HCT116 (cell line): ENCODE data around the gene SH3RF2. TPM values are rescaled to one million over a fixed set of nuclear protein-coding genes. Genes with fewer than 3 reads are reported as not detected.

Source experiments
- ATAC-seq: fragments of 200-7000 bp; cut with Tn5 transposase; 2 replicates; pipeline ENCODE4 v1.9.1; 2020; ENCODE audit warnings: mild to moderate bottlenecking, moderate library complexity
- BruUV-seq: library from RNA; stranded (reverse); fragments of 400-500 nt; replicated peaks from 2 replicates; lab custom pipeline; 2021; lab: Mats Ljungman, UMichigan
- CTCF ChIA-PET: fragments of 300-600 bp; sonication (Branson Sonifier 250); formaldehyde crosslinking; loops from one replicate; lab custom pipeline; 2021; ENCODE audit warnings: antibody characterized with exemption; lab: Charles Lee
- POLR2A ChIA-PET: fragments of 300-600, 350-600 bp; sonication (Branson Sonifier 250); formaldehyde crosslinking; loops from one replicate; lab custom pipeline; 2021; ENCODE audit warnings: antibody characterized with exemption; lab: Charles Lee
- RAD21 ChIA-PET, 2 experiments: fragments of 300-600 bp; sonication (Branson Sonifier 250); formaldehyde crosslinking; loops; one replicate each; lab custom pipeline; 2023; ENCODE audit warnings: low total read pairs in 2 of 2; ENCODE audit not compliant: uncharacterized antibody in 2 of 2, unreplicated experiment in 2 of 2, low non-redundant PET in 1 of 2; lab: Charles Lee
- DNase-seq: peaks from one replicate; pipeline ENCODE4 v3.0.0-alpha.2; 2010; ENCODE audit warnings: low read depth, low spot score
- H2AFZ ChIP-seq: fragments of 200-600 bp; shearing (Covaris generic), sonication (generic); 2 replicates; pipeline ENCODE4 v1.6.1; 2017; ENCODE audit warnings: low read depth, mixed run types, mixed read lengths, antibody characterized with exemption, low read length; ENCODE audit not compliant: poor library complexity, severe bottlenecking
- H3K27ac ChIP-seq: 2 replicates; pipeline ENCODE4 v1.5.1; 2012; ENCODE audit warnings: low read depth, low read length
- H3K27me3 ChIP-seq: fragments of 200-600 bp; sonication (generic); 2 replicates; pipeline ENCODE4 v1.6.1; 2016; ENCODE audit warnings: mixed run types, low read length, mixed read lengths; ENCODE audit not compliant: insufficient read depth
- H3K36me3 ChIP-seq, 2 experiments: fragments of 200-500 bp in 1 of 2; fragments of 200-600 bp in 1 of 2; sonication (Bioruptor generic) in 1 of 2; sonication (generic) in 1 of 2; 2 replicates each; pipeline versions ENCODE4 v1.5.1 to v1.6.1; 2014 to 2016; ENCODE audit warnings: low read length in 2 of 2, inconsistent platforms in 1 of 2, mixed read lengths in 1 of 2, mixed run types in 1 of 2; ENCODE audit not compliant: insufficient read depth in 2 of 2, control insufficient read depth in 1 of 2
- H3K4me1 ChIP-seq, 2 experiments: fragments of 200-600 bp in 1 of 2; sonication (generic) in 1 of 2; 2 replicates each; pipeline versions ENCODE4 v1.5.1 to v1.6.1; 2012 to 2017; ENCODE audit warnings: low read length in 2 of 2, inconsistent platforms in 1 of 2, mild to moderate bottlenecking in 1 of 2, mixed read lengths in 1 of 2, mixed run types in 1 of 2, moderate library complexity in 1 of 2; ENCODE audit not compliant: insufficient read depth in 2 of 2, control insufficient read depth in 1 of 2
- H3K4me2 ChIP-seq: fragments of 200-600 bp; sonication (generic); 2 replicates; pipeline ENCODE4 v1.6.1; 2017; ENCODE audit warnings: mixed run types, low read length, mixed read lengths
- H3K4me3 ChIP-seq, 2 experiments: fragments of 200-600 bp in 1 of 2; sonication (generic) in 1 of 2; replicated peaks in 1 of 2; 2 replicates each; pipeline ENCODE4 v1.5.1; 2011 to 2016; ENCODE audit warnings: low read length in 2 of 2, control low read depth in 1 of 2, low read depth in 1 of 2, mild to moderate bottlenecking in 1 of 2, mixed read lengths in 1 of 2, mixed run types in 1 of 2
- H3K79me2 ChIP-seq: fragments of 200-600 bp; sonication (generic); 2 replicates; pipeline ENCODE4 v1.6.1; 2017; ENCODE audit warnings: mild to moderate bottlenecking, mixed run types, low read length, moderate library complexity, mixed read lengths; ENCODE audit not compliant: insufficient read depth
- H3K9ac ChIP-seq: fragments of 200-600 bp; sonication (generic); 2 replicates; pipeline ENCODE4 v1.6.1; 2016; ENCODE audit warnings: low read length, mixed read lengths
- H3K9me2 ChIP-seq: fragments of 200-600 bp; sonication (generic), shearing (Covaris generic); 2 replicates; pipeline ENCODE4 v1.6.1; 2017; ENCODE audit warnings: mixed run types, mild to moderate bottlenecking, moderate library complexity; ENCODE audit not compliant: insufficient read depth
- H3K9me3 ChIP-seq, 2 experiments: fragments of 200-500 bp in 1 of 2; fragments of 200-600 bp in 1 of 2; sonication (Bioruptor generic) in 1 of 2; sonication (generic) in 1 of 2; 2 replicates each; pipeline ENCODE4 v1.6.1; 2014 to 2017; ENCODE audit warnings: low read length in 2 of 2, mixed read lengths in 2 of 2, inconsistent platforms in 1 of 2, low read depth in 1 of 2, mild to moderate bottlenecking in 1 of 2, mixed run types in 1 of 2, moderate library complexity in 1 of 2; ENCODE audit not compliant: control insufficient read depth in 1 of 2, insufficient read depth in 1 of 2
- H4K20me1 ChIP-seq: fragments of 200-600 bp; sonication (generic), shearing (Covaris generic); 2 replicates; pipeline ENCODE4 v1.6.1; 2017; ENCODE audit warnings: mixed run types, mild to moderate bottlenecking, moderate library complexity; ENCODE audit not compliant: insufficient read depth
- ELF1 ChIP-seq: IDR thresholded peaks from 2 replicates; pipeline ENCODE4 v1.6.1; 2012; ENCODE audit warnings: low read depth, borderline replicate concordance
- EZH2 ChIP-seq: fragments of 200-600 bp; sonication (generic); IDR thresholded peaks from 2 replicates; pipeline ENCODE4 v1.6.1; 2017; ENCODE audit warnings: antibody characterized with exemption, mixed run types
- POLR2A ChIP-seq: IDR thresholded peaks from 2 replicates; pipeline ENCODE4 v1.7.0; 2011; ENCODE audit warnings: borderline replicate concordance; ENCODE audit not compliant: insufficient read depth, insufficient read length; ENCODE audit errors: extremely low read depth
- TCF7L2 ChIP-seq: IDR thresholded peaks from 2 replicates; pipeline ENCODE4 v1.7.0; 2011; ENCODE audit warnings: borderline replicate concordance, inconsistent platforms; ENCODE audit not compliant: insufficient read depth, insufficient read length; ENCODE audit errors: extremely low read depth
- intact Hi-C: fragments of 100-400 bp; cut with micrococcal nuclease; formaldehyde crosslinking; loops from 2 replicates; pipeline ENCODE4 v1.10.0; 2022
- total RNA-seq: library from RNA; stranded (reverse); gene quantifications from one replicate; pipeline ENCODE4 v1.2.1, GENCODE V29; 2021; ENCODE audit not compliant: unreplicated experiment
- TF ChIP-seq, protein P1 (sequence below): IDR thresholded peaks from 2 replicates; pipeline ENCODE4 v1.6.1; 2011; ENCODE audit warnings: mild to moderate bottlenecking, low read length, moderate library complexity; ENCODE audit not compliant: insufficient replicate concordance; ENCODE audit errors: extremely low read depth
- TF ChIP-seq, protein P2 (sequence below): IDR thresholded peaks from 2 replicates; pipeline ENCODE4 v1.6.1; 2012; ENCODE audit warnings: low read depth

The SH3RF2 gene
- total RNA-seq, 1 experiment from 2014 or later: 14.3 TPM

DNA sequence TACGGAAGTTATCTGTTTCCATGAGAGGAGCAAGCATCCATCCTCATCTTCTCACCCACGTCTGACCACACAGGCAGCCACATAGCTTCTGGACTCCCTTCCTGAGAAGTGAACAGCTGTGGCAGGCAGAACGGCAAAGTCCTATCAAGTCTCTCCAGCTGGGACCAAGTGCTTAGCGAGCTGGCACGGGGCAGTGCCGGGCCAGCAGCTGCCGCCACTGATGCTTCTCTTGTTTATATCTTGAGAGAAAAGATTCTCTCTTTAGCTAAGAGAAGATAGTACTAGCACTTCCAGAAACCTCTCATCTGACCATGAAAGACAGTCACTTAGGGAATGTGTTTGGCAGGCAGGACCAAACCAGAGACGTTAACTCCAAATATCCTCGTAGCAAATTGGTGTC lies 131.8 kb downstream of the SH3RF2 start:
- intact Hi-C loops: no loop called here
- no peak overlapping the region for H3K27ac ChIP-seq
- no peaks in the 10 kb centered on the region for H4K20me1 ChIP-seq
- DNase-seq: no peak
- no peaks in the 10 kb centered on the region for H3K27me3 ChIP-seq
- TF ChIP-seq ELF1 (no peak), EZH2 (no peak), TCF7L2 (no peak)
- no peak overlapping the region for H3K4me2 ChIP-seq
- CTCF ChIA-PET: no interaction called here
- no peaks in the 10 kb centered on the region for H3K9me2 ChIP-seq
- no peaks in the 10 kb centered on the region for H3K79me2 ChIP-seq
- H3K4me3 ChIP-seq: no peak overlapping the region
- no peak overlapping the region for H3K9ac ChIP-seq
- no TSS peak for BruUV-seq
- POLR2A ChIA-PET: no interaction called here
- no peak overlapping the region for H2AFZ ChIP-seq
- H3K4me1 ChIP-seq: no peaks in the 10 kb centered on the region
- ATAC-seq: no peak
- H3K36me3 ChIP-seq: 0 out of 4 replicates have a peak, but pooled peaks cover 0 to 2% of the 10 kb centered on the region in 2 experiments
- H3K9me3 ChIP-seq: no peaks in the 10 kb centered on the region
- RAD21 ChIA-PET: no interaction called here

GRCh38 chr5:146068977-146069779 lies 132.8 kb downstream of the SH3RF2 start:
- Histone ChIP-seq H3K79me2 (no peaks in the 10 kb centered on the region), H3K27ac (no peak overlapping the region), H3K36me3 (no peaks in the 10 kb centered on the region), H3K9me2 (no peaks in the 10 kb centered on the region), H3K4me2 (no peak overlapping the region), H4K20me1 (no peaks in the 10 kb centered on the region), H3K9ac (no peak overlapping the region), H3K4me1 (no peaks in the 10 kb centered on the region), H2AFZ (no peak overlapping the region), H3K27me3 (no peaks in the 10 kb centered on the region), H3K9me3 (no peaks in the 10 kb centered on the region), H3K4me3 (no peak overlapping the region)
- TF ChIP-seq, protein P1, sequence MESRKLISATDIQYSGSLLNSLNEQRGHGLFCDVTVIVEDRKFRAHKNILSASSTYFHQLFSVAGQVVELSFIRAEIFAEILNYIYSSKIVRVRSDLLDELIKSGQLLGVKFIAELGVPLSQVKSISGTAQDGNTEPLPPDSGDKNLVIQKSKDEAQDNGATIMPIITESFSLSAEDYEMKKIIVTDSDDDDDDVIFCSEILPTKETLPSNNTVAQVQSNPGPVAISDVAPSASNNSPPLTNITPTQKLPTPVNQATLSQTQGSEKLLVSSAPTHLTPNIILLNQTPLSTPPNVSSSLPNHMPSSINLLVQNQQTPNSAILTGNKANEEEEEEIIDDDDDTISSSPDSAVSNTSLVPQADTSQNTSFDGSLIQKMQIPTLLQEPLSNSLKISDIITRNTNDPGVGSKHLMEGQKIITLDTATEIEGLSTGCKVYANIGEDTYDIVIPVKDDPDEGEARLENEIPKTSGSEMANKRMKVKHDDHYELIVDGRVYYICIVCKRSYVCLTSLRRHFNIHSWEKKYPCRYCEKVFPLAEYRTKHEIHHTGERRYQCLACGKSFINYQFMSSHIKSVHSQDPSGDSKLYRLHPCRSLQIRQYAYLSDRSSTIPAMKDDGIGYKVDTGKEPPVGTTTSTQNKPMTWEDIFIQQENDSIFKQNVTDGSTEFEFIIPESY: no peak
- TF ChIP-seq, protein P2, sequence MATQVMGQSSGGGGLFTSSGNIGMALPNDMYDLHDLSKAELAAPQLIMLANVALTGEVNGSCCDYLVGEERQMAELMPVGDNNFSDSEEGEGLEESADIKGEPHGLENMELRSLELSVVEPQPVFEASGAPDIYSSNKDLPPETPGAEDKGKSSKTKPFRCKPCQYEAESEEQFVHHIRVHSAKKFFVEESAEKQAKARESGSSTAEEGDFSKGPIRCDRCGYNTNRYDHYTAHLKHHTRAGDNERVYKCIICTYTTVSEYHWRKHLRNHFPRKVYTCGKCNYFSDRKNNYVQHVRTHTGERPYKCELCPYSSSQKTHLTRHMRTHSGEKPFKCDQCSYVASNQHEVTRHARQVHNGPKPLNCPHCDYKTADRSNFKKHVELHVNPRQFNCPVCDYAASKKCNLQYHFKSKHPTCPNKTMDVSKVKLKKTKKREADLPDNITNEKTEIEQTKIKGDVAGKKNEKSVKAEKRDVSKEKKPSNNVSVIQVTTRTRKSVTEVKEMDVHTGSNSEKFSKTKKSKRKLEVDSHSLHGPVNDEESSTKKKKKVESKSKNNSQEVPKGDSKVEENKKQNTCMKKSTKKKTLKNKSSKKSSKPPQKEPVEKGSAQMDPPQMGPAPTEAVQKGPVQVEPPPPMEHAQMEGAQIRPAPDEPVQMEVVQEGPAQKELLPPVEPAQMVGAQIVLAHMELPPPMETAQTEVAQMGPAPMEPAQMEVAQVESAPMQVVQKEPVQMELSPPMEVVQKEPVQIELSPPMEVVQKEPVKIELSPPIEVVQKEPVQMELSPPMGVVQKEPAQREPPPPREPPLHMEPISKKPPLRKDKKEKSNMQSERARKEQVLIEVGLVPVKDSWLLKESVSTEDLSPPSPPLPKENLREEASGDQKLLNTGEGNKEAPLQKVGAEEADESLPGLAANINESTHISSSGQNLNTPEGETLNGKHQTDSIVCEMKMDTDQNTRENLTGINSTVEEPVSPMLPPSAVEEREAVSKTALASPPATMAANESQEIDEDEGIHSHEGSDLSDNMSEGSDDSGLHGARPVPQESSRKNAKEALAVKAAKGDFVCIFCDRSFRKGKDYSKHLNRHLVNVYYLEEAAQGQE: no peak
- TF ChIP-seq POLR2A (no peak), ELF1 (no peak)
- ATAC-seq (no peak), DNase-seq (no peak)
- BruUV-seq: no TSS peak
- ChIA-PET RAD21 (no interaction called here), CTCF (no interaction called here), POLR2A (no interaction called here)
- intact Hi-C loops: no loop called here
